Aorta (tissue), 5 donors: ENCODE data around the gene SLC22A25. TPM values are rescaled to one million over a fixed set of nuclear protein-coding genes. Genes with fewer than 3 reads are reported as not detected.
"Not testable (repeated sequence)": the region's sequence is repeated elsewhere in the genome, so short reads cannot be mapped to it uniquely, and the experiment has no call there.

Experiments used
- ATAC-seq: fragments of 200-7000 bp; cut with Tn5 transposase; one replicate; pipeline ENCODE4 v1.9.1; 2022; ENCODE audit warnings: moderate library complexity; ENCODE audit not compliant: low FRiP score
- DNase-seq, 2 donors: peaks; one replicate each; pipeline ENCODE4 v3.0.0-alpha.2; 2020
- H3K27ac ChIP-seq, 2 donors: one replicate each; pipeline ENCODE4 v1.5.1; 2013; ENCODE audit warnings: low read length in 2 of 2, mild to moderate bottlenecking in 2 of 2, moderate library complexity in 2 of 2, control low read depth in 1 of 2, inconsistent platforms in 1 of 2, low read depth in 1 of 2
- H3K27me3 ChIP-seq, 2 donors: one replicate each; pipeline ENCODE4 v1.6.1; 2013; ENCODE audit warnings: control low read depth in 1 of 2, low read length in 1 of 2, mild to moderate bottlenecking in 1 of 2, moderate library complexity in 1 of 2; ENCODE audit not compliant: insufficient read depth in 2 of 2, control insufficient read depth in 1 of 2
- H3K36me3 ChIP-seq, 2 donors: one replicate each; pipeline ENCODE4 v1.6.1; 2013; ENCODE audit warnings: control low read depth in 1 of 2, low read length in 1 of 2, mild to moderate bottlenecking in 1 of 2; ENCODE audit not compliant: insufficient read depth in 2 of 2, control insufficient read depth in 1 of 2
- H3K4me1 ChIP-seq, 2 donors: one replicate each; pipeline ENCODE4 v1.6.1; 2013; ENCODE audit warnings: low read length in 2 of 2, control low read depth in 1 of 2, mild to moderate bottlenecking in 1 of 2, moderate library complexity in 1 of 2; ENCODE audit not compliant: insufficient read depth in 2 of 2, control insufficient read depth in 1 of 2
- H3K4me3 ChIP-seq, 2 donors: one replicate each; pipeline ENCODE4 v1.5.1; 2013; ENCODE audit warnings: low read length in 2 of 2, control low read depth in 1 of 2, mild to moderate bottlenecking in 1 of 2
- H3K9me3 ChIP-seq: one replicate; pipeline ENCODE4 v1.6.1; 2013; ENCODE audit warnings: mild to moderate bottlenecking, low read length; ENCODE audit not compliant: control insufficient read depth
- WGBS, 2 donors: extraction: QIAGEN DNeasy Blood & Tissue Kit; methylation state at CpG; one replicate each; pipeline ENCODE4 v1.1.7; 2013; 5-methylcytosine and 5-hydroxymethylcytosine counted together
- intact Hi-C, 2 donors: fragments of 100-400 bp; cut with DNase I; formaldehyde crosslinking; loops; one replicate each; pipeline versions ENCODE4 v1.14.2 to v1.15.0; 2022
- polyA plus RNA-seq, 2 donors: library from polyadenylated mRNA; stranded (reverse); fragments of 200-250 nt; gene quantifications; one replicate each; pipeline ENCODE4 v1.2.3, GENCODE V29; 2013
- total RNA-seq, 2 donors: library from RNA; stranded (reverse); fragmentation: NEBNext Ultra II Directional; extraction: Animal tissue kit (Norgen Biotek cat#: 25700); gene quantifications; one replicate each; pipeline ENCODE4 v1.2.1, GENCODE V29; 2021
- donor health status: healthy with polysubstance abuse.
- donor health status: Bipolar disorder and iron deficiency.
- donor health status: DM: no; HTN: no; CAD: no.
- donor health status: DM: no; HTN: no; CAD: no.
- donor health status: DM: yes; HTN: yes; CAD: no.

SLC22A25 gene
- total and polyA plus RNA-seq, 4 donors: not detected

GRCh38 chr11:63240098-63240497 is 3.3 kb downstream of the SLC22A25 start:
- intact Hi-C loops: no loop called here
- 25 to 45% methylated on average over 1 of the region's 1 CpG for WGBS, 2 donors
- ATAC-seq (no peak), DNase-seq (no peak)
- no peaks in the 10 kb centered on the region for H3K36me3 ChIP-seq
- H3K27me3 ChIP-seq: no peaks in the 10 kb centered on the region
- no peak overlapping the region for H3K4me3 ChIP-seq
- H3K27ac ChIP-seq: no peak overlapping the region
- H3K9me3 ChIP-seq: peaks cover 5% of the 10 kb centered on the region
- no peaks in the 10 kb centered on the region for H3K4me1 ChIP-seq

- no peak for ATAC-seq
- H3K4me3 ChIP-seq: no peak overlapping the region
- no peaks in the 10 kb centered on the region for H3K36me3 ChIP-seq
- intact Hi-C loops: no loop called here
- H3K4me1 ChIP-seq: no peaks in the 10 kb centered on the region
- H3K27ac ChIP-seq: no peak overlapping the region
- DNase-seq: no peak
- H3K27me3 ChIP-seq: no peaks in the 10 kb centered on the region
- H3K9me3 ChIP-seq: peaks cover 5% of the 10 kb centered on the region
These were observed 4.1 kb downstream of the SLC22A25 start for GRCh38 chr11:63239254-63239653.

- intact Hi-C loops: no loop called here
- no peak overlapping the region for H3K4me3 ChIP-seq
- no peak for ATAC-seq
- no peak for DNase-seq
- no peaks in the 10 kb centered on the region for H3K36me3 ChIP-seq
- no peaks in the 10 kb centered on the region for H3K27me3 ChIP-seq
- no peak overlapping the region for H3K27ac ChIP-seq
- peaks cover 3% of the 10 kb centered on the region for H3K9me3 ChIP-seq
- no peaks in the 10 kb centered on the region for H3K4me1 ChIP-seq
These were observed 6.0 kb downstream of the SLC22A25 start for GRCh38 chr11:63237413-63237812.

GRCh38 chr11:63235471-63236461 is 7.6 kb downstream of the SLC22A25 start:
- DNase-seq, H3K36me3 ChIP-seq, intact Hi-C loops, H3K27ac ChIP-seq, H3K27me3 ChIP-seq, H3K4me1 ChIP-seq, H3K4me3 ChIP-seq, ATAC-seq, H3K9me3 ChIP-seq: not testable (repeated sequence)
- 79 to 84% methylated on average over 7 of the region's 8 CpGs for WGBS, 2 donors

DNA sequence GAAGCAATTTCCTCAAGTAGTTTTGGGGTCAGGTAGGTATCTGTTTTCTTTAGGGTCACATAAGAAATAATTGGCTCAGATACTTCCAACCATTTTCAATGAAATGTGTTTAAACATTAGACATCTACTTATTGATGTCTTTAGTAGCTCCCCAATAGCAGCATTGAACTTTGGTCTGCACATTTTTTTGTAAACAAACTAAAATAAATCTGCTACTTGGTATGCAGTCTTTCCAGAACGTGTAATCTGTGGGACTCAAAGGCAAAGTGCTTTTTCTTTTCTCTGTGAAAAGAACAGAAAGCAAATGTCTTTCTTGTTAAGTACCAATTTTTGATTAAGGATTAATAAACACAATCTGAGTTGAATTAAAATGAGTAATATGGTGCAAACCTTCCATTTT is 13.6 kb downstream of the SLC22A25 start:
- intact Hi-C loops: no loop called here
- ATAC-seq (no peak), DNase-seq (no peak)
- Histone ChIP-seq H3K27ac (no peak overlapping the region), H3K4me1 (no peaks in the 10 kb centered on the region), H3K9me3 (no peaks in the 10 kb centered on the region), H3K36me3 (no peaks in the 10 kb centered on the region), H3K27me3 (no peaks in the 10 kb centered on the region), H3K4me3 (no peak overlapping the region)
- WGBS, 2 donors: 4 to 16% methylated on average over 1 of the region's 1 CpG

GRCh38 chr11:63227521-63228107 is 15.8 kb downstream of the SLC22A25 start:
- Histone ChIP-seq H3K36me3 (no peaks in the 10 kb centered on the region), H3K27me3 (no peaks in the 10 kb centered on the region), H3K9me3 (no peaks in the 10 kb centered on the region), H3K27ac (no peak overlapping the region), H3K4me3 (no peak overlapping the region), H3K4me1 (no peaks in the 10 kb centered on the region)
- DNase-seq: no peak
- WGBS, 2 donors: 74 to 77% methylated on average over 2 of the region's 2 CpGs
- ATAC-seq: no peak
- intact Hi-C loops: no loop called here

GRCh38 chr11:63226488-63227114 is 16.8 kb downstream of the SLC22A25 start:
- Histone ChIP-seq H3K4me3 (no peak overlapping the region), H3K9me3 (no peaks in the 10 kb centered on the region), H3K4me1 (no peaks in the 10 kb centered on the region), H3K36me3 (no peaks in the 10 kb centered on the region), H3K27me3 (no peaks in the 10 kb centered on the region), H3K27ac (no peak overlapping the region)
- ATAC-seq (no peak), DNase-seq (no peak)
- 88 to 100% methylated on average over 1 of the region's 1 CpG for WGBS, 2 donors
- intact Hi-C loops: no loop called here

DNA sequence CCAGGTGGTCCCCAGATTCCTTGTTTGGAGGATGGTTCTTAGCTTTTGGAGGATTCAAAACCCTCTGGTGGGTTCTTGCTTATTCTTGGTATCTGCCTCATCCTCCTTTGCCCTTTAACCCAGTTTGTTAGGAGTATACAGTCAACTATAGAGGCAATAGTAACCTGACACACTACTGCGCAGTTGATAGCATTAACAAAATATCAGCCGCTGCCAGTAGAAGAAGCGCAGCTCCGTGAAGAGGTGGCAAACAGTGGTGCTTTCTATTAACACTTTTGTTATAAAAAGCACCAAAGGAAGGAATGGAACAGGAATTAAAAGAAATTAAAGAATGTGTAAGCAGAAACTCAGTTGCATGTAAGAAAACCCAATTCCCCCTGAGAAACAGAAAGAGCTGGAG is 29.3 kb downstream of the SLC22A25 start:
- H3K4me3 ChIP-seq: no peak overlapping the region
- H3K9me3 ChIP-seq: peaks cover 2% of the 10 kb centered on the region
- intact Hi-C loops: no loop called here
- no peak overlapping the region for H3K27ac ChIP-seq
- H3K4me1 ChIP-seq: no peaks in the 10 kb centered on the region
- H3K36me3 ChIP-seq: no peaks in the 10 kb centered on the region
- ATAC-seq (no peak), DNase-seq (no peak)
- WGBS, 2 donors: 62 to 69% methylated on average over 4 of the region's 4 CpGs
- H3K27me3 ChIP-seq: no peaks in the 10 kb centered on the region
